A549 (cell line): ENCODE results near the gene GPI.

Experiments
- CEBPB ChIP-seq, 2 experiments: fragments of >200 bp in 1 of 2; sonication (Bioruptor Twin) in 1 of 2; formaldehyde crosslinking in 1 of 2; IDR thresholded peaks; 2 replicates each; pipeline ENCODE4 v1.6.1; 2012 to 2016
- CTCF ChIP-seq: fragments of >200 bp; sonication (Bioruptor Twin); formaldehyde crosslinking; IDR thresholded peaks from 3 replicates; pipeline ENCODE4 v1.5.1; 2016
- FOXS1 ChIP-seq: fragments of 250-450 bp; sonication (Bioruptor Pico); IDR thresholded peaks from 2 replicates; pipeline ENCODE4 v1.5.0; 2020; ENCODE audit warnings: mild to moderate bottlenecking, moderate library complexity
- KDM1A ChIP-seq: fragments of 200-600 bp; sonication (generic); IDR thresholded peaks from 2 replicates; pipeline ENCODE4 v1.6.1; 2016; ENCODE audit warnings: low read depth, mild to moderate bottlenecking
- MYC ChIP-seq: IDR thresholded peaks from 2 replicates; pipeline ENCODE4 v1.6.1; 2012; ENCODE audit warnings: mild to moderate bottlenecking, inconsistent platforms, low read length, improper control_type of control experiment, borderline replicate concordance
- TFCP2L1 ChIP-seq: fragments of 250-450 bp; sonication (Bioruptor Pico); IDR thresholded peaks from 2 replicates; pipeline ENCODE4 v1.5.0; 2021; ENCODE audit warnings: mild to moderate bottlenecking
- TF ChIP-seq, protein P1 (sequence below): IDR thresholded peaks from 2 replicates; pipeline ENCODE4 v1.6.1; 2012

DNA sequence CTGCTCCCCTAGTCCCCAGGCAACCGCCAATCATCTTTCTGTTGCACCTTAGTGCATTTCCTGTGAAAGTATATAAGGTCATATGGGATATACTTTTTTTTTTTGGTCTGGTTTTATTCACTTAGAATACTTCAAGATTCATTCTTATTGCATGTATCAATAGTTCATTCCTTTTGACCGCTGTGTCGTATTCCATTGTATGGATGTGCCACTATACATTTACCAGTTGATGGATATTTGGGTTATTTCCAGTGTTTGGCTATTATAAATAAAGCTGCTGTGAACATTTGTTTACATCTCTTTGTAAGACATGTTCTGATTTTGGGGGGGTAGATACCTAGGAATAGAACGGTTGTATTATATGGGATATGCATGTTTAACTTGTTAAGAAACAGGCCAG lies 53.3 kb downstream of the GPI start:
- TF ChIP-seq FOXS1 (no peak), CTCF (no peak), TFCP2L1 (CRISPR knock-in tag) (no peak), MYC (no peak), CEBPB (IDR thresholded peaks at IDR 0.05) (no peak), KDM1A (no peak)
- TF ChIP-seq, protein P1, sequence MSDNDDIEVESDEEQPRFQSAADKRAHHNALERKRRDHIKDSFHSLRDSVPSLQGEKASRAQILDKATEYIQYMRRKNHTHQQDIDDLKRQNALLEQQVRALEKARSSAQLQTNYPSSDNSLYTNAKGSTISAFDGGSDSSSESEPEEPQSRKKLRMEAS = no peak
